SU-DHL-6 (cell line): ENCODE data around the gene ADAM17.

Experiments
- EZH2phosphoT487 ChIP-seq: fragments of 200-600 bp; sonication (generic), shearing (Covaris generic); conservative IDR thresholded peaks from 2 replicates; pipeline ENCODE4 v1.6.1; 2018; ENCODE audit warnings: mild to moderate bottlenecking, antibody characterized with exemption, low read length, moderate library complexity, mixed read lengths
- TF ChIP-seq, protein P1 (sequence below): fragments of 200-600 bp; sonication (generic); IDR thresholded peaks from one replicate; pipeline ENCODE4 v1.5.1; 2017; ENCODE audit warnings: antibody characterized with exemption, mild to moderate bottlenecking, low read length, moderate library complexity; ENCODE audit not compliant: insufficient read depth, poor library complexity, severe bottlenecking

DNA sequence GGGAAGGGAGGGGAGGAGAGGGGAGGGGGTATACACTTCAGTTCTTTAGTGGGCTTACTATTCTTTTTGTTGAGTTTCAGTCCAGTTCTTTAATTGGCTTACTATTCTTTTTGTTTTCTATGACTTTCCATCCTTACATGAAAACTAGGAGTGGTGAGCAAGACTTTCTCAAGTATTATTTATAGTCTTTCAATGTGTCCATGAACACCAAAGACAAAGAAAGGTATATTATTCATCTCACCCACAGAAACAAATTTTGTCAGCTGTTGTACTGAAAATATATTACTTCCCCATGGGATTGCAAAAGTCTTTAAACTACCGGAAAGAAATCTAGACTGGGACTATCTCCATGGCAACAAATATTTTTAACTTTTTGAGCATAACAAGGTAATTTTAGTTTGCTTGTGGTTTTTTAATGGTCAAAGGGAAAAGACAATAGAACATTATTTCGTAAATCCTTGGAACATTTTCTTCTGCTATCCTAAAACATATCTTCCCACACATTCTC, 17.6 kb downstream of the ADAM17 start:
- TF ChIP-seq, protein P1, sequence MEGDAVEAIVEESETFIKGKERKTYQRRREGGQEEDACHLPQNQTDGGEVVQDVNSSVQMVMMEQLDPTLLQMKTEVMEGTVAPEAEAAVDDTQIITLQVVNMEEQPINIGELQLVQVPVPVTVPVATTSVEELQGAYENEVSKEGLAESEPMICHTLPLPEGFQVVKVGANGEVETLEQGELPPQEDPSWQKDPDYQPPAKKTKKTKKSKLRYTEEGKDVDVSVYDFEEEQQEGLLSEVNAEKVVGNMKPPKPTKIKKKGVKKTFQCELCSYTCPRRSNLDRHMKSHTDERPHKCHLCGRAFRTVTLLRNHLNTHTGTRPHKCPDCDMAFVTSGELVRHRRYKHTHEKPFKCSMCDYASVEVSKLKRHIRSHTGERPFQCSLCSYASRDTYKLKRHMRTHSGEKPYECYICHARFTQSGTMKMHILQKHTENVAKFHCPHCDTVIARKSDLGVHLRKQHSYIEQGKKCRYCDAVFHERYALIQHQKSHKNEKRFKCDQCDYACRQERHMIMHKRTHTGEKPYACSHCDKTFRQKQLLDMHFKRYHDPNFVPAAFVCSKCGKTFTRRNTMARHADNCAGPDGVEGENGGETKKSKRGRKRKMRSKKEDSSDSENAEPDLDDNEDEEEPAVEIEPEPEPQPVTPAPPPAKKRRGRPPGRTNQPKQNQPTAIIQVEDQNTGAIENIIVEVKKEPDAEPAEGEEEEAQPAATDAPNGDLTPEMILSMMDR: no peak
- no peak for TF ChIP-seq EZH2phosphoT487
